Measurements from ENCODE around the gene ATP8A2.
A peak's percentile ranks its signal among the peaks of the same experiment; 100 is the strongest.

The ATP8A2 gene

DNA sequence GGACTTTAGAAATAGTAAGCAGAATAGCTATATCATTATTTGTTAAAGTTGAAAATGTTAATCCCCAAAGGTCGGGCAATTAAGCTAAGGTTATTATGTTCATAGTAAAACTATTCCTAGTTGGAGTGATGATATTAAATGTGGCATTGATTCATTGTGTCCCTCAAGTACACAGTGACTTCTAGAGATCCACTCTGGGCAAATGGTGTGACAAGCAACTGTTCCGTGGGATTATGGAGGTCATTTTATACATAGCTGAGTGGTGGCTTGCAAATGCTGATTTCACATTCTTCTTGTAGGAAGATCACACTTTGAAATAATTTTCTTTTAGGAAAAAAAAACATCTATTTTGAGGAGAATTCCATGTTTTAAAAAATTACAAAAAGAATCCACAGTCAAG is 317.8 kb downstream of the ATP8A2 start:
- no peak for DNase-seq

DNA sequence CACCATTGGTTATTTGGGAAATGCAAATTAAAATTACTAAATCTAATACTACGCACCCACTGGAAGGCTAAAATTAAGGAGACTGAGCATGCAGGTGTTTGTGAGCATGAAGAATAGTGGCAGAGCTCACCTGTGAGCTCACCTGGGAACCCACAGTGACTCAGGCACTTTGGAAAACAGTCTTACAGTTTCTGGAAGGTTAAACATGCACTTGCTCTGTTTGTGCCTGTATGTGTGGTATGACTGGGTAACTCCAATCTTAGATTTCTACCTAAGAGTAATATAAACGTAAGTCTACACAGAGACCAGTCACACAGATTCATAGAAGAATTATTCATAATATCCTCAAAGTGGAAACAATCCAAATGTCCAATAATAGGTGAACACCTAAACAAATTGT is 318.8 kb downstream of the ATP8A2 start:
- no peak for DNase-seq

DNA sequence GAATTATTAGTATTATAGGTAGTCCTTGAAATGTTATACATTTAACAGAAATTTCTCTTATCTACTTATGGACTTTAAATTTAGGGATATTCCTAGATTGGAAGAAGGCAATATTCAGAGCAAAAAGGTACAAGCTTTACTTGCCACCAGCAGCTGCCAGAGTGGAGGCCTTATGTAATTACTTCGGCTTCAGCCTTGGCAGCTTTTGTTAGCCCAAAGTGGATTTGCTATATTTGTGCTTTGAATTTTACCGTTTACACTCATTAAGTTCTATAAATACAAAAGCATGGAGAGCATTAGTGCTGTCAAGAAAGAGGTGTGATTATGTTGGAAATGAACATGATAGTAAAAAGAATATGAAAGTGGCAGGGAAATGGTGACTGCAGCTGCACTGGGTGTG is 319.9 kb downstream of the ATP8A2 start:
- DNase-seq, result no peak

DNA sequence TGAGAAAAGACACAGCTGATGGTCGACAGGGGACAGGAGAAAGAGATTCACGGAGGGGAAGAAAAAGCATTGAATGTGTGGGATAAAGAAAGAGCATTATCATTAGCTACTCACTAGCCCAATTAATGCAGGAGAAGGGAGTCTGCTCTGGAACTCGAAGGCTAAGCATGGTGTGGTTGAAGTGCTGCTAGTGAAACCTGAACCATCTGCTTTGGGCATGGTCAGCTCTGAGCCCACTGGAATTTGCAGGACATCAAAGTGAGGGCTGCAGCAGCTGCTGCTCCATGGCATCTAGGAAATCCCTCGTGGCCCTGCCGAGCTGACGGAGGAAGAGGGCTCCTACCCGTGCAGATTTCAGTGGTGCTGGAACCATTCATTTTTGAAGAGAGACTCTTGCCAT is 320.3 kb downstream of the ATP8A2 start:
- DNase-seq, result peak; percentile 68

DNA sequence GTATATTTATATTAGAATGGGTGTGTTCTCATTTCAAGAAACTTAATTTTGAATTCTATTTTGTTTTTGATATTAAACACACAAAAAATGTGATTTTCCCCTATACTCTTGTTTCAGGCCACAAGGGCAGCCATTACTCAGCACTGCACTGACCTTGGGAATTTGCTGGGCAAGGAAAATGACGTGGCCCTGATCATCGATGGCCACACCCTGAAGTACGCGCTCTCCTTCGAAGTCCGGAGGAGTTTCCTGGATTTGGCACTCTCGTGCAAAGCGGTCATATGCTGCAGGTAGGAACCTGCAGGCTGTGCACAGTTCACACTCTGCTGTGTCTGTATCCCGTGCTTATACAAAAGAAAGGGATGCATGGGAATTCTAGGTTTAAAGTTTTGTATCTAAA is 327.3 kb downstream of the ATP8A2 start:
- no peak for DNase-seq

DNA sequence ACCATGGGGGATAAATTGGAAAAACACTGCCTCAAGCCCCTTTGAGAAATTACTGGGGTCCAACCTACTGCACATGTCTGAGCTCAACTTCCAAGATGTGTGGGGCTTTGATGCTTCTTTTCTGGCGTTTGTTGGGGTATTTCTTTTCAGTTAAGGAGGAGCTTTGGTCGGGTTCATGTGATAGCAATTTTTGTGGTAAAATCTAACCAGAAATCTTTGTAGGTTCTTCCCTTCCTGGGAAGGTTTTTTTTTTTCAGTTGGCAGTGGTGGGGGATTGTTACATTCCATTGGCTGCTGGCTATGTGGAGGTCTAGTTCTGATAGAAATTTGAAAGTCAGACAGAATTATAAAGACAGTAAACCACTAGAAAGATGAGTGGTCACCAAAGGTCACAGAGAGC is 327.8 kb downstream of the ATP8A2 start:
- no peak for DNase-seq

DNA sequence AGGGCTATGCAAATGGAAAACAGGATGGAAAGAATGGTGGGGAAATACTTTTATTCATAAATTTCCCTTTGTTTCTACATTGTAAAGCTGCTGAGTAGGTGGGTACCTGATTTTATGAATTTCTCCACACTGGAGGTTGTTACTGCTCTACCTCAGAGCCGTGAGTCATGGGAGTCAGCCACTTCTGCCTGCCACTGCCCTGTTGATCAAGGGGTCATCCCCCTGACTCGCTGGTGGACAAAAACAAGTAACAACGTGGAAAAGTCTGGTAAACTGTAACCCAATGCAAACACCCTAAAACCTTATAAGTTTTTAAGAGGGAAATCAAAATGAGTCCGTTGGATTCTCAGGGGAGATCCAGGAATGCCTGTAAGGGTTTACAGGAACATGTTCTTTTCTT is 329.5 kb downstream of the ATP8A2 start:
- DNase-seq, result no peak

DNA sequence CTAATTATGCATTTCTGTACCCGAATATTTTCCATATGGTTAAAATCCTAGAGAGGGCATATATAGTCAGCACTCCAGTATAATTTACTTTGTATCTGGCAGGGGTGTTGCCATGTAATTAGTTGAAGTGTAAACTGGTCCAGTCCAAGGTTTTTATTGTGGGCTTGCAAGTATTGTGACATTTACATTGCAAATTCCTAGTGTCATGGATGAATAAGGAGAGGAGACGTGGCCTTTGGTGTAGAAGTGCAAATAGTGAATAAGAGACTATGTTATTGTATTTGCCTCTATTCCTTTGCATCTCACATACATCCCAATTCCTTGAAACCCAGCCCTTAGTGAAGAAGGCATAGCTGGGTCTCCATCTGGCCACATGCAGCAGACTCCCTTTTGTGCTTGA is 330.6 kb downstream of the ATP8A2 start:
- no peak for DNase-seq

DNA sequence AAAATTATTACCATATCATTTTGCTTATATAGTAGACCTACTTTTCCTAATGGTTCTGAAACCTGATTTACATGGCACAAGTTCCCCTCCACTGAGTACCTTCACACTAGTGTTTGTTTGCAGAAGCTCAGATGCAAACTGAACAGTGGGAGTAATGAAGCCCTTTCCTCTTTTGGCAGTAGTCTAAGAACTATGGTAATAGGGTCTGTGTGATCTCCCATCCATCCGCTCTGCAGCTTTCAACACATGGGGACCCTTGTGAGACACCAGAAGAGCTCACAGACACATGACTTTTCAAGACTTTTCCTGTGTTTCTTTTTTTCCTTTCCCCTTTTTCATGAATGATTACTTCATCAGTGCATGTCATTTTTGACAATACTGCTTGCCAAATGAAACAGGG is 336.0 kb downstream of the ATP8A2 start:
- DNase-seq, result no peak

DNA sequence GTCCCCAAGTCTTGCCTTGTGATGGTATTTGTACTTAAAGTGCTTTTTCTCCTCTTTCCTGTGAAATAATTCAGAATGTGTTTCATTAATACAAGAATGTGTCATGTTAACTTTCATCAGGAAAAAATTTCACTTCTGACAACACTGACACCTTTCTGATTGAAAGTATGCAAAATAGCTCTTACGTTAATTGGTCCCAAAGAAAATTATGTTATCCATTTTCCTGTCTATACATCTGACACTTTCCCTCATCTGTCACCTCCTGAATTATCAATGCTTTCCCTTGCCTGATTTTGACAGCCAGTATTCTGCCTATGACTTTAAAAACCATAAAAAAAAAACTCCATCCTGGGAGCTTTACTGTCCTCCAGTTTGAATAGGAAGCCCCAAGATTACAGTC is 336.5 kb downstream of the ATP8A2 start:
- DNase-seq, result no peak

DNA sequence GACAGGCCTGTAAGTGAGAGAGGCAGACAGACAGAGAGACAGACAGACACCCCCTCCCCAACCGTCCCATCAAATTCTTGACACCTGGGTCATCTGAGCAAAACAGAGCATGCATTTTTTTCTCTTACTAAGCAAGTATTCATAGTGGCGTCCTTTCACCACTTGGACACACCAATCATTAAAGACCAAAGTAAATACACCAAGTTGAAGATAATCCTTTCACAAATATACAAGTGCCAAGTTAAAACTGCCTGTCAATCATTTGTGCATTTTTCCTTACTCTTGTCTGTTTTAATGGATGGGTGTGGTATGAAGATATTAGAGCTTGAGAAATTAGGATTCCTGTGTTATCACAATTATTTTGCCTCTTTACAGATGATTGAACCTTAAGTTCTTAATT is 337.3 kb downstream of the ATP8A2 start:
- no peak for DNase-seq

DNA sequence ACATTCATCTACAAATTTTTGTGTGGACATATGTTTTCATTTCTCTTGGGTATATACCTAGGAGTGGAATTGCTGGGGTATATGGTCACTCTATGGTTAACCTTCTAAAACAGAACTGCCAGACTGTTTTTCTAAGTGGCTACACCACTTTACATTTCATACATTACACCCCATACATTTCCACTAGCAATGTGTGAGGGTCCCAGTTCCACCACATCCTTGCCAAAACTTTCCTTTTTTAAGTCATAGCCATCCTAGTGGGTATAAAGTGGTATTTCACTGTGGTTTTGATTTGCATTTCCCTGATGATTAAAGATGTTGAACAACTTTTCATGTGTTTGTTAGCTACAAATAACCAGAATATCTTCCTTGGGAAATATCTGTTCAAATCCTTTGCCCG is 344.0 kb downstream of the ATP8A2 start:
- DNase-seq, result no peak

DNA sequence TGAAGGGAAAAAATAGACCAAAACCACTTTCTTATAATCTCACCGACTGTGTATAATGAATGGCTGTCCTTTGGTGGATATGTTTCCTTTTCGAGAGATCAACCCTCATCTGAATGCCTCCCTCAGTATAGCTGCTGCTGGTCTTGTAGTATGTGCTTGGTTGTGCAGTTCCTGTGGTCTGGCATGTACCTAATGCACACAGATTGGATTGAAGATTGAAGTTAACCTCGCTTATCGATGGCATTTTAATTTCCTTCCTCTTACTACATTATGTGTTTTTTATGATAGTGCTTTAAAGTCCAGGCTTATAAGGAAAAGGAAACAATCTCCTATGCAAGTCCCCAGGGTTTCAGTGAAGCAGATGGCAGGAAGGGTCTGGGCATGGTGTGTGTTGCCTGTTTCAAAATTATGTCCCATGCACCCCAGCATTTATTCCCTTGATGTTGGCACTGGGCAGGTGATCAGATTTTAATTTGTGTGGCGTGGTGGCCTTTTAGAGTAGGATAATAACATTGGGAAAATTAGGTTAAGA is 346.0 kb downstream of the ATP8A2 start:
- DNase-seq, result no peak

DNA sequence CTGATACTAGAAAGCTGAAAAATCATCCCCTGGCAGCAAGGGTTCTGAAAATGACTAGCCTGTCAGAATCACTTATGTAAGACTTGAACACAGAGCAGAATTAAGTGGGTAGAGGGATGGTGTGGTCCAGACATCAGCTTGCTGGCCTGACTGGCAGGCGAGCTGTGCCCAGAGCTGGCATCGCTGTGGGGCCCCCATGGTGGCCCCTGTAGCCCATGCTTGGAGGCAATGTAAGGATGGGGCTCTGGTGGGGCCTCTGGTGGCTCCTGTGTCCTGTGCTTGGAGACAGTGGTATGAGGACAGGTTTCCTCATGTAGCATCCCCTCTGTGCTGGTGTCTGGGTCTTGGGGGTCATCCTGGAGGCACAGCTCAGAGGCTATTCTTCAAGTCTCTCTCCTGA is 347.9 kb downstream of the ATP8A2 start:
- DNase-seq, result no peak

DNA sequence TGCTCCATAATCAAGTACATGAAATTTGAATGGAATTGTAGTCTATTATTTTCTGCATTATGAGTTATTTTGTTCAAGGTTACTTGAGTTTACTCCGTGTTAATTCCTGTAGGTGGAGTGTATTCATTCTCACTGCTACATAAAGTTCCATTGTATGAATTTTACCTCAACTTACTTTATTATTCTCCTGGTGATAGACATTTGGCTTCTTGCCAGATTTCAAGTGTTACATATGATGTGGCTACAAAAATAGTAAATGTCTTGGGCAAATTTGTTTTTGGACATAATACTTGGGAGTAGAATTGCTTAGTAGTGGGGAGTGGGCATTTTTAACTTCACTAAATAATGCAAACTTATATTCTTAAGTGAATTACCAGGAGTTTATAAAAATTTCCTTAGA is 351.1 kb downstream of the ATP8A2 start:
- DNase-seq, result no peak

DNA sequence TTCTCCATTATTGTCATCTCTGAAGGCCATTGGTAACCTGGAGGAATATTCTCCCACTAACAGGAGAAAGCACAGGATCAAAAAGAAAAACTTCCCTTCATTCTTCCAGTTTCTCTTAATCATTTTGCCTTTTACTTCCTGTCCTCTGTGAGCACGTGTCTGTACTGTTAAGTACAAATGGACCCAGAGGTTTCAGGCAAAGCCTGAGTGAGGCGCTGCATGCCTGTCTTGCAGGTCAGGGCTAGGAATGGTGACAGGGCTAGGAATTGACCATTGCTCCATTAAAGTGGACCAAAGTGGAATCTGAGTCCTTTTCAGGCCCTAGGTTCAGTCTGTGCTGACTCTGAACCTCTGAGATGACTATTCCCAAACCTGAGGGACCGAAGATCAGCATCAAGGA is 353.3 kb downstream of the ATP8A2 start:
- no peak for DNase-seq

DNA sequence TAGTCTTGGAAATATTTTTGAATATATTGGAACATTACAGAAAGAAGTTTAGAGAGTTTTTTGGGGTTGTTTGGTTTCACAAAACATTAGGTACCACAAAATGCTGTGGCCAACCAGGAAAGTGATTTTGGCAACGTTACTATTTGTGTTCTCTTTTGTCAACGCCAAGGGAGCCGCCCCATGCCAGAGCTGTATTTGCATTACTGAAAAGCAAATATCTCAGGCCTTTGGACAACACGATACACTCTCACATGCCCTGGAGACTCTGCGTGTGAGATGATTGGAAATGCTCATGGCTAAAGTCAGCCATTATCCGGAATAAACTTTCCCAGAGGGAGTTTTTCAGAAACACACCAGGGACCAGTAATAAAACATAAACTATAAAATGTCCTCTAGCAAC is 355.5 kb downstream of the ATP8A2 start:
- no peak for DNase-seq

DNA sequence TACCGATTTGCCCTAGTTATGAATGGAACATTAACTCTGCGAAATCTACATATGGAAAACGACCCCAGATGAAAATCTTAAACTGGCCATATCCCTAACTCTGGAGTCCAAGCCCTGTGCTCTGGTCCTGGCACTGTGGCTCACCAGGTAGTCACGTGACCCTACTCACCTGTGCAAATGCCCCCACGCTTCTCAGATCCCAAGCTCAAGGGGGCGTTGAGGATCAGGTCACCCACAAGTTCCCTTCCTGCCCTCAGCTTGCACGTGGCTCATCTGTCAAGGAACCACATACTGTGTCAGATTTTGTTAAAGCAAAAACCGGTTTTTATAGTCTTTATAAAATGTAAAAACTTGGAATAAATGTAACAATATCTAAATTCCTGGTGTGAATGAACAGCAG is 356.0 kb downstream of the ATP8A2 start:
- DNase-seq, result no peak

DNA sequence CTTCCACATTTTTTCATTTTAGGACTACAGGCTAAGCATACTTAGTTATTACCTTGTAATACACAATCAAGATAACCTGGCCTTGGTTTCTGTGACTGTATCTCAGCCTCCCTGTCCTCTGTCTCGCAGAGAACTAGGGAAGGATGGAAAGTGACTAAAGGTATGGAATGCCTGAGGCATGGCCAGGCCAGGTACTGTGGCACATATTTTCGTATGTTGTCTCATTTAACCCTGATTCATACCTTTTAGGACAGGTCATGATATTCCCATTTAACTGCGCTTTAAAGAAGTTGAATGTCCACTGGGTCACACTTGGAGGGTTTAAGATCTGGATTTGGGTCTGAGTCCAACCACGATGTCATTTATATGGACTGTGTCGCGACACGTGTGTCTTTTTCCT is 357.4 kb downstream of the ATP8A2 start:
- no peak for DNase-seq

DNA sequence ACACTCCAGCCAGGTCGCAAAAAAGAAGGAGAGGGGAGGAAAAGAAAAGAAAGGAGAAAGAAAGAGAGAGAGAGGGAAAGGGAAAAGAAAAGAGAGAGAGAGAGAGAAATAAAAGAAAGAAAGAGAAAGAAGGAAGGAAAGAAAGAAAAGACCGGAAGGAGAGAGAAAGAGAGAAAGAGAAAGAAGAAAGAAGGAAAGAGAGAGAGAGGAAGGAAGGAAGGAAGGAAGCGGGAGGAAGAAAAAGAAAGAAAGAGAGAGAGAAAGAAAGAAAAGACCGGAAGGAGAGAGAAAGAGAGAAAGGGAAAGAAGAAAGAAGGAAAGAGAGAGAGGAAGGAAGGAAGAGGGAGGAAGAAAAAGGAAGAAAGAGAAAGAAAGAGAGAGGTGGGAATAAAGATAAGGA is 359.3 kb downstream of the ATP8A2 start:
- no peak for DNase-seq

DNA sequence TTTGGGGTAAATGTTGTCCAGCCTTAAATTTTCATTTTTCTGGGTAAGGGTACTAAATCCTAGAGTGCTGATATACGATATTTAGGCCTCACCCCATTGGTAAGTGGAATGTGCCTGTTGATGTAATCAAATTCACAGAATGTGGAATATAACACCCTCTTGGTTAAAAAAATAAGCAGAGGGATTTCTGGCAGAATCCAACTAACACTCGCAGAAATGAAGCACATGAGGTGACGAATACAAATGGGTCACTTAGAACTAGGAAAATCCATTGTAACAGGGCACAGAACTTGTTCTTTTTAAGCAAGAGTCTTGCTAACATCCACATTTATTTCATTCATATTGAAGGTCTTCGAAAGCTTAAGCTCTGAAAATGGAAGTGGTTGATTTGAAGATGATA is 359.8 kb downstream of the ATP8A2 start:
- DNase-seq, result no peak

DNA sequence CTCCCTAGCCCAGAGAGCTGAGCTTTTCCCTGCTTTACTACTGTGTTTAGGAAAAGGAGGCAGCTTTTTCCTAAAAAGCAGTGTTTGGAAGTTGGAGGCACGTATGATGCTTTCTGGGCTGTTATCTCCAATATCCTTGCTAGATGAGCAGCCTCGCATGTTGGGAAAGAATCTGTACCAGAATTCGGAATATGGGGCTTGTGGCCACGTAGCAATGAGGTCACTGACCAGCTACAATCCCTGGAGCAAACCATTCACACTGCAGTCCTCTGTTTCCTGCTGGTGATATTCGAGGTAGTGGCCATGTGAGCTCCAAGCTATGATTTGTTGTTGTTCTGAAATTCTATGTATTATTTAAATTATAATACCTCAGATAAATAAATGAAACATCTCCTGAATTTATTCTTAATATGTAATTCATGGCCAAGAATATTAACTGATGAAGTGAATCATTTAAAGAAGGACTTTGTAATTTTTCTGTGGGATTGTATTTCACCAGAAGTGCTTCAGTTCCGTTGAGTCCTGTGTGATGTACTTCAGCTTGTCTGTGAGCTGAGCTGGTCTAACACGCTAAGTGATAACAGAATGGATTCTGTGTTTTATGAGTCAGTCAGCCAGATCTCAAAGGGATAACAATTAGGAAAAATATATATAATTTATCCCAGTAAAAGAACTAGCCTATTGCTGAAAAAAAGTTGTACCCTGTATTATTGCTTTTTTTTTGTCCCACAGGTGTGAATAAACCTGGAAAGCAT is 360.5 kb downstream of the ATP8A2 start:
- no peak for DNase-seq

DNA sequence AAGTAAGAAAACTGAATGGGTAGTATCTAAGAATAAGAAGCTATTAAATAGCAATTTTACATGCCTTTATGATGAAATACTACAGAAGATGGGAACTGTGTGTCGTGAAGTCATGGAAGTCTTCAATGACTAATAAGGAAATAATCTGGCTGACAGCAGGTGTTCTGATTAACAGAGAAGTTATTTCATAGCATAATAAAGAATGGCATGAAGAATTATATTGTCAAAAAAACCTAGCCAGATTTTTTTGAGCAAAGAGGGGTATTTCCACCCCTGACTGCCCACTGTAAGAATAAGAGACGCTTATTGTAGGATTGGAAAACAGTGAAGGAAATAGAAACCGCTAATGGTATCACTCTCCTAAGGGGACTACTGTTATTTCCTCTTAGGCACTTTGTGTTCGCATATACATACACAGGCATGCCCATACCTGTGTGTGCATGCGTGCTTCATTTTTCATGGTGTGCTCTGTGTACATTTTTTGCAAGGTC is 361.3 kb downstream of the ATP8A2 start:
- DNase-seq, result no peak

DNA sequence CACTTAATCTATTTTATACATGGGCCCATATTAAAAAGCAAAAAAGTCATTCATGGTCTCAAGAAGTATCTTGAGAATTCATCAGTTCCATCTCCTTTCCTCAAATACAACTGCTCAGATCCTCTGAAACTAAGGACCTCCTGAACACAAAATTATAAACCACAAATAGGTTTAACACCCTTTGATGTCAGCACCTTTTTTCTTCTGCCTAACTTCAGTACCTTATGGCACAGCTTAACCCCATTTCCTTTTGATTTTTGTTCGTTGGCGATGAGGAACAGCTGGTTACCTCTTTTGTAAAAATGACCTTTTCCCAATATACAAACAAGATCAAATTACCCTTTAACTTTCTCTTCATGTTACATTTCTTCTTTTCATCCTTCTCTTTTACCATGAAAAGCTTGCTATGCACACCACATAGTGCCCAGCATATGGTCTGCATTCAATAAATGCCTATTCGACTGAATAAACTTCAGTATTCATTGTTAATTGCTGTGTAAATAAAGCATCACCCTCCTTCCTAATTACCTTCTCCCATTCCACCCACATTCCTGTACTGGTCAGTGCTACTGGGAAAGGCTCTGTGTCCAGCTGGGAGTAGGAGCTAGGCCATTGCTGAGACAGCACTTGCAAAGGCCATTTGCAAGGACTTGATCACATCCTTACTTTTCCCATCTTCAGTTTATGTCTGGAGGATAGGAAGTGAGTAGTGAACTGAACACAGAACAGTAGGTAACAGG is 362.1 kb downstream of the ATP8A2 start:
- no peak for DNase-seq

All from eye (tissue), 1 donor.